Measurements from ENCODE around the gene SNAP47.

SNAP47 gene

DNA sequence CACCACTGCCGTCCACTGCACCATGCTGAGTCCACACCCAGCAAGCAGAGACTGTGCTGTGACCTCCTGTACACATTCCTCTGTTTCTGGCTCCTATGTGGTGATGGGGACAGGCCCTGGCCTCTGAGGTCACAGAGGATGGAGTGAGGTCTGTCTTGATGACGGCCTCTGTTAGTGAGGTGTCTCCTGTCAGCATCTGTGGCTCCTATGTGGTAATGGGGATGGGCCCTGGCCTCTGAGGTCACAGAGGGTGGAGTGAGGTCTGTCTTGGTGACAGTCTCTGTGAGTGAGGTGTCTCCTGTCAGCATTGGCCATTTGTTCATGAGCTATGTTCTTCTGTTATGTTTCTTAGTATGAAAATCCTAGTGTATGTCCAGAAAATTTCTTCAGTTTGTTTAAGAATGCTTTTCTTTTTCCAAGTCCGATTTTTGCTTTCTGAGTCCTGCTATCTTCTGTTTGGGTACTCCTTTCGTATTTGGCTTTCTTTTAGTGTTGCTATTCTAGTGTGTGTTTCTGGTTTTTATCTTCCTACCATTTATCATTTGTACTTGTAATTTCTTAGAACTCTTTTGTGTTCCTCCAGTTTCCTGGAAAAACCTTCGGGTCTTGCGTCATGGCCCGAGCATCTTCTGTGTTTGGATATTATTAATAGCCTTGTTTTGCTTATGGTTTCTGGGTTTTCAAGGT, 13.4 kb downstream of the SNAP47 start:
- FAIRE-seq (no peak), DNase-seq (ENCODE audit: insufficient read length, low spot score) (no peak)

DNA sequence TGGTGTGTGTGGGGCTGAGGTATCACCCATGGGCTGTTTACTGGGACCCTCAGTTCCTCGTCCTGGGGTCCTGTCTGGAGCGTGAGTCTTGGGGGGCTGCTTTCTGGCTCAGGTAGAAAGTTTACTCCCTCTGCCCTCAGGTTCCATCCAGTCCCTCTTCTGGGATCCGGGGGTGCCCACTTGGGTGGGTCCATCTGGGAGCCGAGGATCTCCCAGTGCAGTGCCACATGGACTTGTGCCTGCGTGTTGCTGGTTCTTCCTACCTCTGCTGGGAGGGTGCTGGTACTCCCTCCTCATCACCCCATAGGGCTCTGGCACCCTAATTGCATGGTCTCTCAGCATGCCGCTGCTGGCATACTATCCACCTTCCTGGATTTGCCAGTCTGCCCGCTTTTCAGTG, 14.0 kb downstream of the SNAP47 start:
- no peak for FAIRE-seq
- no peak for DNase-seq (ENCODE audit: insufficient read length, low spot score)

- no peak for FAIRE-seq
- DNase-seq (ENCODE audit: insufficient read length, low spot score), result no peak
These were observed 14.9 kb downstream of the SNAP47 start for GRCh38 chr1:227749916-227750710.

DNA sequence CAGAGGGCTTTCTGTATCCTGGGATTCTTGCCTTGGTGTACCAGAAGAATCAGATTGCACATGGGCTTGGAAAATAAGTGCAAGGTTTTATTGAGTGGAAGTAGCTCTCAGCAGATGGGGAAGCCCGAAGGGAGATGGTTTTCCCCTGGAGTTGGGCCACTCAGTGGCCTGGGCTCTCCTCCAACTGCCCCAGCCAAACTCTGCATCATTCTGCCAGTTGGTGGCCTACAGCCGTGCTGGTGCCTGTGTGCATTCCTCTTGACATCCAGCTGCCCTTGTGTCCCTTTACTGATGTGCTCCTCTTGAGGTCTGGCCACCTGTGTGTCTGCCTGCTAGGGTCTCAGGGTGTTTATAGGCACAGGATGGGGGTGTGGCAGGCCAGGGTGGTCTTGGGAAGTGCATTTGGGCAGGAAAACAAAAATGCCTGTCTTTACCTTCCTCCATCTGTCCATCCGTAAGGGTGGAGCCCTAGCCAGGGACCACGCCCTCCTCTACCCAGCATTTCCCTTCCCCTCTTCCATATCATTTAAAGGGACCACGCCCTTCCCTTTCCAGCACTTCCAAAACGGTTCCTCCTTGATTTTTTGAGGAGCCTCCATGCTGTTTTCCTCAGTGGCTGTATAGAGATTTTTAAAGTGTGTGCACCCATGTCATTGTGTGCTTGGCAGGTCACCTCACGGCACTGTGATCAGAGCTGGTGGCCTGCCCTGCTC, 18.9 kb downstream of the SNAP47 start:
- FAIRE-seq, result no peak
- DNase-seq (ENCODE audit: insufficient read length, low spot score), result no peak

DNA sequence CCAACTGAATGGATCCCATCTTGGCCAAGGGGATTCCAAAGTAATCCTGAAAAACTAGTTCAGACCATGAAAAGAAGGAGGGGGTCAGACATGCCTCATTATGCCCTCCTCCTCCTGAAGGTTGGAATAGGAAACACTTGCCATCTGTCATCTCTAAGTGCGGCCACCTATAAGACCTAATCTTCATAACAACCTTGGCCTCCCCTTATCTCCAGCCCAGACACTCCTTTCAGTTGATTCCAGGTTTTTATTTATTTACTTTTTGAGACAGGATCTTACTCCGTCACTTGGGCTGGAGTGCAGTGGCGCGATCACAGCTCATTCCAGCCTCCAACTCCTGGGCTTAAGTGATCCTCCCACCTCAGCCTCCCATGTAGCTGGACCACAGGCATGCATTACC, 19.7 kb downstream of the SNAP47 start:
- FAIRE-seq, result no peak
- no peak for DNase-seq (ENCODE audit: insufficient read length, low spot score)

DNA sequence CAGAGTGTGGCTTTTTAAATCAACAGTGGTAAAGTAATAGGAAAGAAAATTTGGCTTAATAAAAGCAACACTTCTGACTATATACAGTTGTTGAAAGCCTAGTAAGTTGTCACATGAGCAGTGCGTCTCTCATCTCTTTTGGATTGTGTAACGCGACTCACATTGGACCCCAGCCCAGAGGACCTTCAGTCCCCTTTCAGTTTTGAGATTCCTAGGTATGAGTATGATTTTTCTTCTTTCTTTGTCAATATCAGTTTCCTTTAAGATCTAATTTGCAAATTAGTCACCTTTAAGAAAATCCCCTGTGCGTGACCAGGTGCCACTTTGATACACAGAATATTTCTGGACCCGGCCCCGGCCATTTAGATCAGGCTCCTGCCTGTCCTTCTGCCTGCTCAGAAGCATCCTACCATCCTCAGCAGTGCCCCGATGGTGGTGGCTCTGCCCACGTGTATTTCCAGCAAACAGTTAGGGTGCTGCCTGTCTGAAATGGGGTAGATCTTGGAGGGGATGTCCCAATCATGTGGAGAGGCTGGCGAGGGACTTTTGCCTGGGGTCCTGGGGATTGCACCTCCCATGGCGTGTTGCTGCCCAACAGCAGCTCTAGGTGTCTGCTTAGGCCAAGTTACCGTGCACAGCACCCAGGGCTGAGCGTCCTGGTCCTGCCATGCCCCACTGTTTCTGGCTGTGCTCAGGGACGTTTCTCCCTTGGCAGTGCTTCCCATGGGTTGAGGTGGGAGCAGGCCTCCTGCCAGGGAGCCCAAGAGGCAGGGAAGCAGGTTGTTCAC, 21.1 kb downstream of the SNAP47 start:
- DNase-seq (ENCODE audit: insufficient read length, low spot score) (no peak), FAIRE-seq (no peak)

GRCh38 chr1:227757781-227758180, 22.5 kb downstream of the SNAP47 start:
- no peak for FAIRE-seq
- no peak for DNase-seq (ENCODE audit: insufficient read length, low spot score)

DNA sequence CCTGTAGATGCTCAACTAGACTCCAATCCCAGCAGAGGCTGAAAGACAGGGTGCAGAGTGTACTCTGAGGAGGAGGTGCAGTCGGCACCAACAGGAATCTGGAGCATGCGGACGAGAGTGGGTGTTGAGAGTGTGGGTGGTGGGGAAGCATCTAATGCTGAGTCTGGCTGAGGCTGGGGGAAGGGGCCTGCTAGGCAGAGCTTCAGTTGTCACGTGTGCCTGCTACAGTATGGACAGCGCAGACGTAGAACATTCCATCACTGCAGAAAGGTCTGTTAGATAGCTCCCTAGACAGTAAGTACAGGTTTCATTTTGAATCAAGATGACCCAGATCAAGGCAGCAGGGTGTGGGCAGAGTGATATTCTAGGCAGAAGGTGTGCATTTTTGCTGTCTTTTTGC, 23.1 kb downstream of the SNAP47 start:
- FAIRE-seq, result no peak
- no peak for DNase-seq (ENCODE audit: insufficient read length, low spot score)

DNA sequence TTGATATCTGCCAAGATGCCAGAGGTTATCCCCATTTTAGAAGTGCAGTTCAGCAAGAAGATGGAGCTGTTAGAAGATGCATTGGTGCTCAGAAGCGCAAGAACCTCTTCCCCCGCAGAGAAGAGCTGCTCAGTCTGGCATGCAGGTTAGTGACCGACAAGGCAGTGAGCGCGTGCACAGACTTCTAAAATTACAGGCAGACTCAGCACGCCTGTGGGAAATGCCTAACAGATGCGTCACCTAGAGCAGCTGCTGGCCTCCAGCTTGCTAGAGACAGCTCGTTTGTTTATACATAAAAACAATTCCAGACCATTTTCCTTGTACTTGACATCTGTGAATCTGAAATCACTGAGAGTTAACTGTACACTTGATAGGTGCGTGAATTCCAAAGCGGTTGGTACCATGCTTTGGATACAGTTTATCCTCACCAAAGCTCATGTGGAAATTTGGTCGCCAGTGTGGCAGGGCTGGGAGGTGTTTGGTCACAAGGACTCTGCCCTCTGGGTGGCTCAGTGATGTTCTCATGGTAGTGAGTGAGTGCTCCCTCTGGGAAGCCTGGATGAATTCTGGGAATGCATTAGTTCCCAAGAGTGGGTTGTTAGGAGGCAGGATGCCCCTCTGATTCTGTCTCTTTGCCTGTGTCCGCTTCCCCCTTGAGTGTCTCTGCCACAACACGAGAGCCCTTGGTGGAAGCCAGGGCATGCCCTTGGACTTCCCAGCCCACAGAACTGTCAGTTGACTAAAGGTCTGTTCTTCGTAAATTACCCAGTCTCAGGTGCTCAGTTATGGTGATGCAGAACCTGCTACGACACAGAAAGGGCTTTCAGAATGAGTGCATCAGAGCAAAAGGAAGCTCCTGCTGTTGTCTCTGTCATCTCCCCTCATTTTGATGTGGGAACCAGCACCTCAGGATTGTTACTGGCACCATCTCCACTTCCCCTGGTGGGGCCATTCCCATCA, 24.4 kb downstream of the SNAP47 start:
- DNase-seq (ENCODE audit: insufficient read length, low spot score), result peak; percentile 97
- FAIRE-seq, result peak; percentile 89

DNA sequence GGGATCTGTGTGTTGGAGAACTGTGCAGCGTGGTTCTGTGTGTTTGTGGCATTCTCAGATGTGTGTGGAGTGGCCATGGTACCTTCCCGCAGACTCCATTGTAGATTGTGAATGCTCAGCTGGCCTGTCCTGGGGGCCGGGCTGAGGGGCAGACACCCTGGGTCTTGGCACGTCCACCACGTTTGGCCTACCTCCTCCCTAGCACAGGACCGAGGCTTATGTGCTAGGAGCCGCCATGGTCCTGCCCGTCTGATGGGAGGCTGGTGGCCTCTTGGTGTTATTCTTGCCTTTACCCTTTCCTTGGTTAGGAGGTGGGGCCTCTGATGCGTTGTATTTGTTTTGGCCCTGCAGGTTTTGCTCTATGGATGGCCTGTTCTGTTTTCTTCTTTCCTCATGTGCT, 25.1 kb downstream of the SNAP47 start:
- no peak for FAIRE-seq

GRCh38 chr1:227761621-227762230, 26.5 kb downstream of the SNAP47 start:
- no peak for DNase-seq (ENCODE audit: insufficient read length, low spot score)
- no peak for FAIRE-seq

More for the DNA sequence above, 25.1 kb downstream of the SNAP47 start:
- DNase-seq (ENCODE audit: insufficient read length, low spot score), result no peak

GRCh38 chr1:227762231-227762911, 27.1 kb downstream of the SNAP47 start:
- FAIRE-seq (peak; percentile 65), DNase-seq (ENCODE audit: insufficient read length, low spot score) (peak; percentile 95)

GRCh38 chr1:227763246-227764018, 28.2 kb downstream of the SNAP47 start:
- DNase-seq (ENCODE audit: insufficient read length, low spot score) (no peak), FAIRE-seq (no peak)

- DNase-seq (ENCODE audit: insufficient read length, low spot score) (no peak), FAIRE-seq (no peak)
These were observed 28.8 kb downstream of the SNAP47 start for GRCh38 chr1:227764019-227764391.

GRCh38 chr1:227765261-227766014, 30.2 kb downstream of the SNAP47 start:
- DNase-seq (ENCODE audit: insufficient read length, low spot score) (no peak), FAIRE-seq (no peak)

DNA sequence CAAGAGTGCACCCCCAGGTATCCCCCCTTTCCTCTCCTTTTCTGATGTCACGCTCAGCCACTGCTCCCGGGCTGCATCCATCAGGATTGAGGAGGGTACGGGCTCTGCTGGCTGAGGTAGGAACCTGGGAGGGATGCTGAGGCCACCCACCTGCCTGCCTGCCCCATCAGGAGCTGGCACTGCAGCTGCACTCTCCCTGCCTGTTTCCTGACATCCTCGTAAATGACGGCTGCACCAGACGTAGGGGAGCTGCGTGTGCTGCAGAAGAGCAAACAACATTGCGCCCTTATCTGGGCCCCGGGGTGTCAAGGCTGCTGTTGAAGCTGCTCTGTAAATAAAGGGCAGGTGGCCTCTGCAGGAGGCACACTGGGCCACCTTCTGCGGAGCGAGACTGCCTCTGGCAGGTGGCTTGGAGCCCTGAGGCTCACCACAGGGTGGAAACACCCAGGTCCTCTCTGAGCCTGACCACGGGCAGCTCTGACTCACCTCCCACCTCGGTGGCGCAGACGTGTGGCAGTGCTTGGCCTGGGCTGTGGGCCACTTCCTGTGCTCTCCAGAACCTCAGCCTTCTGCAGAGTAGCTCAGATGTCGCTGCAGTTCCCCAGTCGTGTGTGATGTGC, 30.9 kb downstream of the SNAP47 start:
- DNase-seq (ENCODE audit: insufficient read length, low spot score), result no peak
- FAIRE-seq, result no peak

Measured in HTR-8/SVneo (cell line).